ENCODE results near the gene ANO7. TPM values are rescaled to one million over a fixed set of nuclear protein-coding genes. Genes with fewer than 3 reads are reported as not detected.
"Not testable (repeated sequence)": the region's sequence is repeated elsewhere in the genome, so short reads cannot be mapped to it uniquely, and the experiment has no call there.

Gene ANO7
- total RNA-seq, 1 donor from 2014 or later: 3.3 TPM

GRCh38 chr2:241191081-241191480 lies 2.6 kb downstream of the ANO7 start:
- Mint-ChIP-seq H3K4me3 (no peak overlapping the region), H3K9me3 (no peaks in the 10 kb centered on the region), H3K4me1 (ENCODE audit: unreplicated experiment) (no peaks in the 10 kb centered on the region), H3K36me3 (no peaks in the 10 kb centered on the region), H3K27me3 (no peaks in the 10 kb centered on the region), H3K27ac (no peak overlapping the region)
- TF ChIP-seq, protein P1, sequence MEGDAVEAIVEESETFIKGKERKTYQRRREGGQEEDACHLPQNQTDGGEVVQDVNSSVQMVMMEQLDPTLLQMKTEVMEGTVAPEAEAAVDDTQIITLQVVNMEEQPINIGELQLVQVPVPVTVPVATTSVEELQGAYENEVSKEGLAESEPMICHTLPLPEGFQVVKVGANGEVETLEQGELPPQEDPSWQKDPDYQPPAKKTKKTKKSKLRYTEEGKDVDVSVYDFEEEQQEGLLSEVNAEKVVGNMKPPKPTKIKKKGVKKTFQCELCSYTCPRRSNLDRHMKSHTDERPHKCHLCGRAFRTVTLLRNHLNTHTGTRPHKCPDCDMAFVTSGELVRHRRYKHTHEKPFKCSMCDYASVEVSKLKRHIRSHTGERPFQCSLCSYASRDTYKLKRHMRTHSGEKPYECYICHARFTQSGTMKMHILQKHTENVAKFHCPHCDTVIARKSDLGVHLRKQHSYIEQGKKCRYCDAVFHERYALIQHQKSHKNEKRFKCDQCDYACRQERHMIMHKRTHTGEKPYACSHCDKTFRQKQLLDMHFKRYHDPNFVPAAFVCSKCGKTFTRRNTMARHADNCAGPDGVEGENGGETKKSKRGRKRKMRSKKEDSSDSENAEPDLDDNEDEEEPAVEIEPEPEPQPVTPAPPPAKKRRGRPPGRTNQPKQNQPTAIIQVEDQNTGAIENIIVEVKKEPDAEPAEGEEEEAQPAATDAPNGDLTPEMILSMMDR (conservative IDR thresholded peaks at IDR 0.05): no peak
- no peak for DNase-seq (ENCODE audit: extremely low spot score, unreplicated experiment)

DNA sequence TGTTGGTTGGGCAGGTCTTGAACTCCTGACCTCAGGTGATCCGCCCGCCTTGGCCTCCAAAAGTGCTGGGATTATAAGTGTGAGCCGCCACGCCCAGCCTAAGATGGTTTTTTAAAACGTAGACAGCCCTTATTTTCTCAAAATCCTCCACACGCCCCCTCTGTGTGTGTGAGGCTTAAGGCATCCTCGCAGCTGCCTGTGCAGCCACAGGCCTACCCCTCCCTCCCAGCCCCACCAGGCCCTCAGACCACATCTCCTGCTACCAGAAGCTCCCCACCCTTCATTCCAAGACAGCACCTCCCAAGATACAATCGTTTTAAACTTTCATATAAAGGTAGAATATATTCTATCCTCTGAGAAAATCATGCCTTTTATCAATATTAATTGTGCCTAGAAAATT lies 4.8 kb downstream of the ANO7 start:
- TF ChIP-seq, protein P1 (conservative IDR thresholded peaks at IDR 0.05): no peak
- Mint-ChIP-seq H3K27ac (no peak overlapping the region), H3K4me3 (no peak overlapping the region), H3K9me3 (no peaks in the 10 kb centered on the region), H3K4me1 (ENCODE audit: unreplicated experiment) (no peaks in the 10 kb centered on the region), H3K36me3 (no peaks in the 10 kb centered on the region), H3K27me3 (no peaks in the 10 kb centered on the region)
- no peak for DNase-seq (ENCODE audit: extremely low spot score, unreplicated experiment)

- Mint-ChIP-seq H3K9me3 (no peaks in the 10 kb centered on the region), H3K36me3 (no peaks in the 10 kb centered on the region), H3K27me3 (no peaks in the 10 kb centered on the region), H3K4me3 (no peak overlapping the region), H3K4me1 (ENCODE audit: unreplicated experiment) (no peaks in the 10 kb centered on the region), H3K27ac (no peak overlapping the region)
- no peak for DNase-seq (ENCODE audit: extremely low spot score, unreplicated experiment)
- TF ChIP-seq, protein P1 (conservative IDR thresholded peaks at IDR 0.05): no peak
Observed at GRCh38 chr2:241194811-241195210, 6.3 kb downstream of the ANO7 start.

DNA sequence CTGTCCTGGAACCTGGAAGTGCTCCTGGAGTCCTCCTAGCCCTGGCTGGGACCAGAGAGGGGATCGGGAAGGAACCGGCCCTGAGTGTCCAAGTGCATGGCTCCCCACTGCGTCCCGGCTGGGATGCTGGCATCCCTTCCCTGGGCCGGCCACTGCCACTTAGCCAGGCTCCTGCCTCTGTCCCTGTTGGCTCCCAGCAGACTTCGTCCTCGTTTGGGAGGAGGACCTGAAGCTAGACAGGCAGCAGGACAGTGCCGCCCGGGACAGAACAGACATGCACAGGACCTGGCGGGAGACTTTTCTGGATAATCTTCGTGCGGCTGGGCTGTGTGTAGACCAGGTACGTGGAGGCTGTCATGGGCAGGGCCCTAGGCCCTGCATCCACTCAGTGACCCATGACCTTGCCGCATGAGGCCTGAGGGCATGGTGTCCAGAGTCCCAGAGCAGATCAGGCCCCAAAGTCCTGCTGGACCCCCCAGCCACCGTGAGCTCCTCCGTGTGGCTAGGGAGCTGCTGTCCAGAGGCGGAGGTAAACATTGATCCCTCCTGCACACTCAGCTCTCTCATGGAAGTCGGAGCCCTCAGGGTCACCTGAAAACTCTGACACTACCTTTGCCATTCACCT lies 7.1 kb downstream of the ANO7 start:
- TF ChIP-seq, protein P1 (conservative IDR thresholded peaks at IDR 0.05): no peak
- DNase-seq (ENCODE audit: extremely low spot score, unreplicated experiment): no peak
- no peaks in the 10 kb centered on the region for H3K9me3 Mint-ChIP-seq

GRCh38 chr2:241197246-241197645 lies 8.8 kb downstream of the ANO7 start:
- H3K27ac Mint-ChIP-seq; H3K4me1 Mint-ChIP-seq (ENCODE audit: unreplicated experiment); DNase-seq (ENCODE audit: extremely low spot score, unreplicated experiment); H3K27me3 Mint-ChIP-seq; H3K4me3 Mint-ChIP-seq; H3K9me3 Mint-ChIP-seq; H3K36me3 Mint-ChIP-seq: not testable (repeated sequence)

More for the DNA sequence above, 7.1 kb downstream of the ANO7 start:
- H3K27ac Mint-ChIP-seq: no peak overlapping the region
- no peaks in the 10 kb centered on the region for H3K4me1 Mint-ChIP-seq (ENCODE audit: unreplicated experiment)
- no peak overlapping the region for H3K4me3 Mint-ChIP-seq
- no peaks in the 10 kb centered on the region for H3K36me3 Mint-ChIP-seq
- H3K27me3 Mint-ChIP-seq: no peaks in the 10 kb centered on the region

- no peak for DNase-seq (ENCODE audit: extremely low spot score, unreplicated experiment)
- no peak overlapping the region for H3K27ac Mint-ChIP-seq
- H3K4me3 Mint-ChIP-seq: no peak overlapping the region
- H3K9me3 Mint-ChIP-seq: no peaks in the 10 kb centered on the region
- TF ChIP-seq, protein P1 (conservative IDR thresholded peaks at IDR 0.05): no peak
- H3K4me1 Mint-ChIP-seq (ENCODE audit: unreplicated experiment): no peaks in the 10 kb centered on the region
- no peaks in the 10 kb centered on the region for H3K36me3 Mint-ChIP-seq
- H3K27me3 Mint-ChIP-seq: no peaks in the 10 kb centered on the region
Observed at GRCh38 chr2:241197947-241198346, 9.5 kb downstream of the ANO7 start.

All from type B pancreatic cell (in vitro differentiated cells).